Heart right ventricle (tissue), 16 donors: ENCODE results near the gene CHST13. TPM values are rescaled to one million over a fixed set of nuclear protein-coding genes. Genes with fewer than 3 reads are reported as not detected.
A peak's percentile ranks its signal among the peaks of the same experiment; 100 is the strongest.

ENCODE experiments used
- ATAC-seq, 8 donors: fragments of 200-7000 bp; cut with Tn5 transposase; one replicate each; pipeline ENCODE4 v1.9.1; 2020; ENCODE audit warnings: mild to moderate bottlenecking in 8 of 8, moderate library complexity in 8 of 8, moderate number of reproducible peaks in 1 of 8
- DNase-seq, 2 donors: peaks; one replicate each; pipeline ENCODE4 v3.0.0-alpha.2; 2020
- H3K27ac ChIP-seq, 10 donors: fragments of 200-600 bp; sonication (generic) in 2 of 10; one replicate each; pipeline versions ENCODE4 v1.5.0 to v1.8.0; 2020 to 2022; ENCODE audit warnings: mild to moderate bottlenecking in 3 of 10
- H3K27me3 ChIP-seq, 7 donors: fragments of 200-600 bp; one replicate each; pipeline ENCODE4 v1.8.0; 2021 to 2022; ENCODE audit warnings: mild to moderate bottlenecking in 2 of 7
- H3K36me3 ChIP-seq, 9 donors: fragments of 200-600 bp; sonication (generic) in 1 of 9; one replicate each; pipeline versions ENCODE4 v1.5.0 to v1.8.0; 2020 to 2022; ENCODE audit warnings: mild to moderate bottlenecking in 2 of 9
- H3K4me1 ChIP-seq, 9 donors: fragments of 200-600 bp; sonication (generic) in 1 of 9; one replicate each; pipeline versions ENCODE4 v1.5.0 to v1.8.0; 2020 to 2022; ENCODE audit warnings: mild to moderate bottlenecking in 4 of 9
- H3K4me3 ChIP-seq, 10 donors: fragments of 200-600 bp; sonication (generic) in 2 of 10; one replicate each; pipeline versions ENCODE4 v1.5.0 to v1.8.0; 2020 to 2022; ENCODE audit warnings: mild to moderate bottlenecking in 7 of 10, moderate library complexity in 2 of 10
- H3K9me3 ChIP-seq, 11 donors: fragments of 200-600 bp in 10 of 11; sonication (generic) in 2 of 11; one replicate each; pipeline versions ENCODE4 v1.5.0 to v1.8.0; 2013 to 2022; ENCODE audit warnings: mild to moderate bottlenecking in 2 of 11, control low read depth in 1 of 11, moderate library complexity in 1 of 11
- WGBS, 2 donors: extraction: QIAGEN DNeasy Blood & Tissue Kit; methylation state at CpG; one replicate each; pipeline ENCODE4 v1.1.7; 2013; ENCODE audit warnings: inconsistent platforms in 1 of 2; 5-methylcytosine and 5-hydroxymethylcytosine counted together
- intact Hi-C, 10 donors: fragments of 100-400 bp; cut with DNase I; formaldehyde crosslinking; loops; one replicate each; pipeline versions ENCODE4 v1.11.1 to v1.14.2; 2022
- polyA plus RNA-seq, 2 donors: library from polyadenylated mRNA; stranded (reverse); fragments of 200-250 nt; gene quantifications; one replicate each; pipeline ENCODE4 v1.2.3, GENCODE V29; 2013
- total RNA-seq, 10 donors: library from RNA; stranded (reverse); fragmentation: NEBNext Ultra II Directional in 3 of 10; extraction: Animal tissue kit (Norgen Biotek cat#: 25700) in 3 of 10; gene quantifications; one replicate each; pipeline versions ENCODE4 v1.2.1 to v1.2.4, GENCODE V29; 2021 to 2023
- TF ChIP-seq, protein P1 (sequence below), 9 donors: fragments of 200-600 bp; sonication (generic) in 2 of 9; IDR thresholded peaks; one replicate each; pipeline versions ENCODE4 v1.5.0 to v1.8.0; 2021 to 2022; ENCODE audit warnings: antibody characterized with exemption in 9 of 9, mild to moderate bottlenecking in 5 of 9, moderate library complexity in 1 of 9
- donor health status: Arrhythmogenic right ventricular cardiomyopathy.
- donor health status: ischemic (EF 13 %, LVEDD 7.1; RV severe dilation, severe dysfunction).
- donor health status: healthy with polysubstance abuse.
- donor health status: DM: no; HTN: yes; CAD: no.
- donor health status: DM: no; HTN: no; CAD: no.
- donor health status: ischemic (EF 25% LVEDD 6.9; RV normal size, moderate dysfunction).
- donor health status: ischemic (EF 25% LVEDD 5.7; RV mildly dilated, moderate dysfunction).
- donor health status: healthy.
- donor health status: DM: yes; HTN: yes; CAD: no.
- donor health status: Ischemic cardiomyopathy.
- donor health status: ischemic (EF 35%, LVEDD 5.7; RV mildly dilated, moderate dysfunction).
- donor health status: nonischemic (EF 11% LVEDD 7.7; RV severe dilation, severe dysfunction).
- donor health status: DM: yes; HTN: yes; CAD: no.
- donor health status: PGD.
- donor health status: ischemic (EF 29% LVEDD 5.4; RV normal size, mild dysfunction).
- donor health status: nonischemic (EF 23%, LVEDD 6.1; RV moderate dilation, normal function).

Gene CHST13
- total and polyA plus RNA-seq, 12 donors = 0.12 to 1.2 (median 0.43) TPM

DNA sequence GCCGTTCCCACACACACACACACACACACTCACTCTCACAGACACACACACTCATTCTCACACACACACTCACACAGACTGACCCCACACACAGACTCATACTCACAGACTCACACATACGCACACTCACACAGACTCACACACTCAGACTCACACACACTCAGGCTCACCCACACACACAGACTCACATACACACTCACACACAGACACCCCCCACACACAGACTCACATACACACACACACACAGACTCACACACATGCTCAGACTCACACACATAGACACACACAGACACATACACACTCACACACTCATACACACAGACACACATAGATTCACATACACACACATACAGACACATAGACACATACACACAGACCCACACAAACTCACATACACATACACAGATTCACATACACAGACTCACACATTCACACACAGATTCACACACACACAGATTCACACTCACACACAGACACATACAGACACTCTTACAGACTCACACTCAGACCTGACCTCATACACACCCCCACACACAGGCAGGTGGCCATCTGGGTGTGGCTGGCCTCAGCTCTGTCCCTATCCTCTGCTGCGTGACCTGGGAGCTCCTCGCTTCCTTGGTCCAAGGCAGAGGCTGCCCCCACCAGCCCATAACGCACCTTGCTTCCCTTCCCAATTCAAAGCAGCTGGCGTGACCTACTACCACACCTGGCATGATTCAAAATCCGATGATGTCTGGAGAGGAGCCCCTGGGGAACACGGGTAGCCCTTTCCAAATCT lies 32.9 kb downstream of the CHST13 start:
- Histone ChIP-seq H3K4me1 (no peaks in the 10 kb centered on the region), H3K4me3 (no peak overlapping the region), H3K27me3 (no peaks in the 10 kb centered on the region), H3K9me3 (peaks cover 0 to 9% (median 0%) of the 10 kb centered on the region in 11 donors), H3K36me3 (no peaks in the 10 kb centered on the region), H3K27ac (no peak overlapping the region)
- no peak for DNase-seq
- 89 to 91% methylated on average over 8 of the region's 8 CpGs for WGBS, 2 donors
- intact Hi-C loops = no loop called here
- no peak for ATAC-seq
- TF ChIP-seq, protein P1, sequence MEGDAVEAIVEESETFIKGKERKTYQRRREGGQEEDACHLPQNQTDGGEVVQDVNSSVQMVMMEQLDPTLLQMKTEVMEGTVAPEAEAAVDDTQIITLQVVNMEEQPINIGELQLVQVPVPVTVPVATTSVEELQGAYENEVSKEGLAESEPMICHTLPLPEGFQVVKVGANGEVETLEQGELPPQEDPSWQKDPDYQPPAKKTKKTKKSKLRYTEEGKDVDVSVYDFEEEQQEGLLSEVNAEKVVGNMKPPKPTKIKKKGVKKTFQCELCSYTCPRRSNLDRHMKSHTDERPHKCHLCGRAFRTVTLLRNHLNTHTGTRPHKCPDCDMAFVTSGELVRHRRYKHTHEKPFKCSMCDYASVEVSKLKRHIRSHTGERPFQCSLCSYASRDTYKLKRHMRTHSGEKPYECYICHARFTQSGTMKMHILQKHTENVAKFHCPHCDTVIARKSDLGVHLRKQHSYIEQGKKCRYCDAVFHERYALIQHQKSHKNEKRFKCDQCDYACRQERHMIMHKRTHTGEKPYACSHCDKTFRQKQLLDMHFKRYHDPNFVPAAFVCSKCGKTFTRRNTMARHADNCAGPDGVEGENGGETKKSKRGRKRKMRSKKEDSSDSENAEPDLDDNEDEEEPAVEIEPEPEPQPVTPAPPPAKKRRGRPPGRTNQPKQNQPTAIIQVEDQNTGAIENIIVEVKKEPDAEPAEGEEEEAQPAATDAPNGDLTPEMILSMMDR (IDR thresholded peaks at IDR 0.05) = no peak

DNA sequence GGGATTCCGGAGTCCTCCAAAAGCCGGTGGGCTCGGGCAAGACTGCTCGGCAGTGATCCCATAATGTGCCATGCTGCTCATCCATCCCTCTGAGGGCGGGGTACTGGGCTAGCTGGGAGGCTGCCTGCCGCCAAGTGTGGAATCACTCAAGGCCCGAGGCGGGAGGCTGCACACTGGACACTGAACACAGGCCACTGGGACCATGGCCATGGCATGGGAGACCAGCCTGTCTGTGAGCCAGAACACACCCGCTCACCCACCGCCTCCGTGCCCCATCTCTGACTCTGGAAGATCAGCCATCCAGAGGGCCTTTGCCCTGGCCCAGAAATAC lies 33.4 kb downstream of the CHST13 start:
- intact Hi-C loops = no loop called here
- Histone ChIP-seq H3K27me3 (no peaks in the 10 kb centered on the region), H3K9me3 (peaks cover 0 to 14% (median 0%) of the 10 kb centered on the region in 11 donors), H3K36me3 (no peaks in the 10 kb centered on the region), H3K4me3 (no peak overlapping the region), H3K4me1 (no peaks in the 10 kb centered on the region), H3K27ac (no peak overlapping the region)
- WGBS, 2 donors = 95 to 96% methylated on average over 11 of the region's 11 CpGs
- ATAC-seq (no peak), DNase-seq (no peak)
- TF ChIP-seq, protein P1 (IDR thresholded peaks at IDR 0.05) = no peak

GRCh38 chr3:126557761-126558160 lies 33.8 kb downstream of the CHST13 start:
- no peak for ATAC-seq
- TF ChIP-seq, protein P1 (IDR thresholded peaks at IDR 0.05) = no peak
- Histone ChIP-seq H3K4me3 (no peak overlapping the region), H3K4me1 (no peaks in the 10 kb centered on the region), H3K27me3 (no peaks in the 10 kb centered on the region), H3K9me3 (peaks cover 0 to 18% (median 0%) of the 10 kb centered on the region in 11 donors), H3K36me3 (no peaks in the 10 kb centered on the region), H3K27ac (no peak overlapping the region)
- 76 to 83% methylated on average over 6 of the region's 6 CpGs for WGBS, 2 donors
- intact Hi-C loops = no loop called here
- no peak for DNase-seq

- H3K9me3 ChIP-seq = peaks cover 0 to 24% (median 0%) of the 10 kb centered on the region in 11 donors
- intact Hi-C loops = no loop called here
- ATAC-seq (peak in 3 of 8 donors; percentile 26 to 69 (median 48)), DNase-seq (no peak)
- no peaks in the 10 kb centered on the region for H3K36me3 ChIP-seq
- 62% methylated on average over 9 of the region's 9 CpGs for WGBS, 2 donors
- H3K27ac ChIP-seq = no peak within 1 kb of the TSS
- no peak within 1 kb of the TSS for H3K4me3 ChIP-seq
- no peaks in the 10 kb centered on the region for H3K27me3 ChIP-seq
- no peaks in the 10 kb centered on the region for H3K4me1 ChIP-seq
- TF ChIP-seq, protein P1 (IDR thresholded peaks at IDR 0.05) = no peak
These were observed 34.5 kb downstream of the CHST13 start, which contains the start of gene C3orf22 for GRCh38 chr3:126558336-126559071. C3orf22 (minus strand) TSS chr3:126558932; CDS start chr3:126553390, 5,542 bp downstream.
